Measurements from ENCODE around the gene SUSD4. TPM values are rescaled to one million over a fixed set of nuclear protein-coding genes. Genes with fewer than 3 reads are reported as not detected.

Gene SUSD4
- polyA plus RNA-seq, 1 of the 3 experiments (the other 2 are of a cell fraction): 0.31 TPM

DNA sequence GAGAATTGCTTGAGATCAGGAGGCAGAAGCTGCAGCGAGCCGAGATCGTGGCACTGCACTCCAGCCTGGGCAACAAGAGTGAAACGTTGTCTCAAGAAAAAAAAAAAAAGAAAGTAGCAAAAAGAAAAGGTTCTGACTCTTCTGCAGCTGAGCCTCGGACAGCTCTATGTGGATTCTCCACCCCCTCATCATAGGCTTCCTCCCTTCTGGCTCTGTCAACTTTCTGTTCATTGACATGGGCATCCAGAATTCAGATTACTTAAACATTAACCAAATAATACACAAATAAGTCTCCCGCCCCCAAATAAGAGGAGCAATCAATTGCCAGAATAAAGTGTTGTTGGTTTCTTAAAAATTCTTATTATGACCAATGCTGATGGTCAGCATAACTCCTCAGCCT lies 10.0 kb downstream of the SUSD4 start:
- H3K4me3 ChIP-seq (ENCODE audit: low read depth in 2 of 2, low read length in 1 of 2): no peak overlapping the region
- ChIA-PET POLR2A (no interaction called here), CTCF (interaction anchor here (0.7 kb wide), 1 partner anchor 217 kb away, joined by 3 read pairs; no protein-coding TSS in a partner anchor)
- H2AFZ ChIP-seq (ENCODE audit: low read depth): no peak overlapping the region
- H3K9ac ChIP-seq: no peak overlapping the region
- no peak overlapping the region for H3K4me2 ChIP-seq
- H3K9me2 ChIP-seq: no peaks in the 10 kb centered on the region
- no peaks in the 10 kb centered on the region for H4K20me1 ChIP-seq (ENCODE audit: insufficient read depth)
- H3K79me2 ChIP-seq (ENCODE audit: insufficient read depth): no peaks in the 10 kb centered on the region
- no peaks in the 10 kb centered on the region for H3F3A ChIP-seq (replicated peaks; ENCODE audit: insufficient read depth)
- H3K27me3 ChIP-seq (ENCODE audit: insufficient read depth): peaks cover 25% of the 10 kb centered on the region; the same call in 1 of the 2 replicates
- H3K9me3 ChIP-seq: no peaks in the 10 kb centered on the region
- H3K4me1 ChIP-seq (ENCODE audit: control insufficient read depth in 1 of 2, insufficient read depth in 2 of 2, low read depth in 1 of 2, low read length in 1 of 2): peaks cover 0 to 5% of the 10 kb centered on the region in 2 experiments; a peak in 2 of 4 replicates
- WGBS (ENCODE audit: low lambda C conversion rate): 14% methylated on average over 6 of the region's 6 CpGs
- H3K36me3 ChIP-seq (replicated peaks in 1 of 2; ENCODE audit: control insufficient read depth in 1 of 2, insufficient read depth in 2 of 2, low read length in 1 of 2): no peaks in the 10 kb centered on the region
- TF ChIP-seq, protein P1, sequence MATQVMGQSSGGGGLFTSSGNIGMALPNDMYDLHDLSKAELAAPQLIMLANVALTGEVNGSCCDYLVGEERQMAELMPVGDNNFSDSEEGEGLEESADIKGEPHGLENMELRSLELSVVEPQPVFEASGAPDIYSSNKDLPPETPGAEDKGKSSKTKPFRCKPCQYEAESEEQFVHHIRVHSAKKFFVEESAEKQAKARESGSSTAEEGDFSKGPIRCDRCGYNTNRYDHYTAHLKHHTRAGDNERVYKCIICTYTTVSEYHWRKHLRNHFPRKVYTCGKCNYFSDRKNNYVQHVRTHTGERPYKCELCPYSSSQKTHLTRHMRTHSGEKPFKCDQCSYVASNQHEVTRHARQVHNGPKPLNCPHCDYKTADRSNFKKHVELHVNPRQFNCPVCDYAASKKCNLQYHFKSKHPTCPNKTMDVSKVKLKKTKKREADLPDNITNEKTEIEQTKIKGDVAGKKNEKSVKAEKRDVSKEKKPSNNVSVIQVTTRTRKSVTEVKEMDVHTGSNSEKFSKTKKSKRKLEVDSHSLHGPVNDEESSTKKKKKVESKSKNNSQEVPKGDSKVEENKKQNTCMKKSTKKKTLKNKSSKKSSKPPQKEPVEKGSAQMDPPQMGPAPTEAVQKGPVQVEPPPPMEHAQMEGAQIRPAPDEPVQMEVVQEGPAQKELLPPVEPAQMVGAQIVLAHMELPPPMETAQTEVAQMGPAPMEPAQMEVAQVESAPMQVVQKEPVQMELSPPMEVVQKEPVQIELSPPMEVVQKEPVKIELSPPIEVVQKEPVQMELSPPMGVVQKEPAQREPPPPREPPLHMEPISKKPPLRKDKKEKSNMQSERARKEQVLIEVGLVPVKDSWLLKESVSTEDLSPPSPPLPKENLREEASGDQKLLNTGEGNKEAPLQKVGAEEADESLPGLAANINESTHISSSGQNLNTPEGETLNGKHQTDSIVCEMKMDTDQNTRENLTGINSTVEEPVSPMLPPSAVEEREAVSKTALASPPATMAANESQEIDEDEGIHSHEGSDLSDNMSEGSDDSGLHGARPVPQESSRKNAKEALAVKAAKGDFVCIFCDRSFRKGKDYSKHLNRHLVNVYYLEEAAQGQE (IDR thresholded peaks at IDR 0.05; ENCODE audit: low read depth, low read length): no peak
- TF ChIP-seq TAF1 (IDR thresholded peaks at IDR 0.05; ENCODE audit: borderline replicate concordance, low read depth, low read length) (no peak), FOXJ3 (CRISPR knock-in tag; IDR thresholded peaks at IDR 0.05) (no peak), NFIC (IDR thresholded peaks at IDR 0.05; ENCODE audit: borderline replicate concordance) (no peak)
- DNase-seq: no peak
- H3K27ac ChIP-seq (ENCODE audit: low read depth in 2 of 2, low read length in 1 of 2): no peak overlapping the region

GRCh38 chr1:223352944-223353343 lies 11.0 kb downstream of the SUSD4 start:
- Histone ChIP-seq H3K27ac (ENCODE audit: low read depth in 2 of 2, low read length in 1 of 2) (no peak overlapping the region), H2AFZ (ENCODE audit: low read depth) (no peak overlapping the region), H3K27me3 (ENCODE audit: insufficient read depth) (peaks cover 25% of the 10 kb centered on the region; the same call in 1 of the 2 replicates), H3K79me2 (ENCODE audit: insufficient read depth) (no peaks in the 10 kb centered on the region), H3K9me2 (no peaks in the 10 kb centered on the region), H3K36me3 (replicated peaks in 1 of 2; ENCODE audit: control insufficient read depth in 1 of 2, insufficient read depth in 2 of 2, low read length in 1 of 2) (no peaks in the 10 kb centered on the region), H3K9me3 (no peaks in the 10 kb centered on the region), H3K4me1 (ENCODE audit: control insufficient read depth in 1 of 2, insufficient read depth in 2 of 2, low read depth in 1 of 2, low read length in 1 of 2) (peaks cover 0 to 10% of the 10 kb centered on the region in 2 experiments; a peak in 2 of 4 replicates), H3F3A (replicated peaks; ENCODE audit: insufficient read depth) (no peaks in the 10 kb centered on the region), H3K4me3 (ENCODE audit: low read depth in 2 of 2, low read length in 1 of 2) (no peak overlapping the region), H3K4me2 (no peak overlapping the region), H4K20me1 (ENCODE audit: insufficient read depth) (no peaks in the 10 kb centered on the region), H3K9ac (no peak overlapping the region)
- WGBS (ENCODE audit: low lambda C conversion rate): 14% methylated on average over 7 of the region's 7 CpGs
- ChIA-PET CTCF (interaction anchor here (1.0 to 1.5 kb wide), 2 partner anchors 9 to 15 kb away, joined by 3 to 5 read pairs; no protein-coding TSS in a partner anchor), POLR2A (no interaction called here)
- no peak for DNase-seq
- TF ChIP-seq MAX (IDR thresholded peaks at IDR 0.05; ENCODE audit: low read depth) (no peak), JUND (IDR thresholded peaks at IDR 0.05) (no peak)
- TF ChIP-seq, protein P2, sequence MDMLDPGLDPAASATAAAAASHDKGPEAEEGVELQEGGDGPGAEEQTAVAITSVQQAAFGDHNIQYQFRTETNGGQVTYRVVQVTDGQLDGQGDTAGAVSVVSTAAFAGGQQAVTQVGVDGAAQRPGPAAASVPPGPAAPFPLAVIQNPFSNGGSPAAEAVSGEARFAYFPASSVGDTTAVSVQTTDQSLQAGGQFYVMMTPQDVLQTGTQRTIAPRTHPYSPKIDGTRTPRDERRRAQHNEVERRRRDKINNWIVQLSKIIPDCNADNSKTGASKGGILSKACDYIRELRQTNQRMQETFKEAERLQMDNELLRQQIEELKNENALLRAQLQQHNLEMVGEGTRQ (IDR thresholded peaks at IDR 0.05; ENCODE audit: borderline replicate concordance, low read depth, low read length): no peak

Measured in SK-N-SH (cell line).